Stimulated activated CD4-positive, alpha-beta T cell treated with anti-CD3 and anti-CD28 coated beads, Interleukin-4, amount 100 ng/mL, for 24 hours (primary cell): ENCODE data around the gene BPIFB4.
"Not testable (repeated sequence)": the region's sequence is repeated elsewhere in the genome, so short reads cannot be mapped to it uniquely, and the experiment has no call there.

Source experiments
- DNase-seq: peaks from one replicate; pipeline ENCODE4 v3.0.0-alpha.2; 2020

Gene BPIFB4

GRCh38 chr20:33079259-33079658, at the start of gene BPIFB4:
Gene BPIFB4 (plus strand): TSS chr20:33079643. CDS start chr20:33081527, 1,884 bp downstream.
- DNase-seq = no peak

DNA sequence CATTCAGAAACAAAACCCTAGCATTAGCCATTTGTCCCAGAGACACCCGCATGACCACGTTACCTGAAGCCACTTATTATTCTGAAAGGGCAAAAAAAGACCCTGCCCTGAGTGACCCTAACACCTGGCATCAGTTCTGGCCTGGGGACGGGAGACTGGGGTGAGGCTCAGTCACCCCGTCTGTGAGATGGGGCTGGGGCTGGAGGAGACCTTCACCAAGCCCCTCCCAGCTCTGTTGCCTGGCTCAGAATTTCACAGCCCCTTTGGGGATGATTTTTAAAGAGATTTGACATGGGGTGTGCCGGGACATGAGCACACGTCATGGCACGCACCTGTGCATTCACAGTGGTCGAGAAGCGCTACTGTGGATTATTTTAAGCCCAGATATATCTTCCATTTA, 49.4 kb upstream of the BPIFB4 start:
- no peak for DNase-seq

DNA sequence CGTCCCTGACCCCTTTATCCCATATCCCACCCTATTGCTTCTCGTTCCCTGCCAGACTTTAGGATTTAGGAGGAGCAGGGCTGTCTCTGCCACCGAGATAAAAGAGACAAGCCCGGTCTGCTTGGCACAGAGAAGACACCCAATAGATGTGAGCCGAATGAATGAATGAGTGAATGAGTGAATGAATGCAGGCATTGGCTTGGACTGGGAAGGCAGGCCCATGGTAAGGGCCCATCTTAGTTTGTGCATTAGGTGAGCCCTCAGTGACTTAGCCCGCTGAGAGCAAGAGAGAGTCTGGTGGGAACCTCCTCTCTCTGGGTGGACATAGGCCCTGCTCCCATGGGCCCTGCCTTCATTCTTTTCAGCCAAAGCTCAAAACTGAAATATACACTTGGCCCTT, 48.9 kb upstream of the BPIFB4 start:
- DNase-seq = no peak

DNA sequence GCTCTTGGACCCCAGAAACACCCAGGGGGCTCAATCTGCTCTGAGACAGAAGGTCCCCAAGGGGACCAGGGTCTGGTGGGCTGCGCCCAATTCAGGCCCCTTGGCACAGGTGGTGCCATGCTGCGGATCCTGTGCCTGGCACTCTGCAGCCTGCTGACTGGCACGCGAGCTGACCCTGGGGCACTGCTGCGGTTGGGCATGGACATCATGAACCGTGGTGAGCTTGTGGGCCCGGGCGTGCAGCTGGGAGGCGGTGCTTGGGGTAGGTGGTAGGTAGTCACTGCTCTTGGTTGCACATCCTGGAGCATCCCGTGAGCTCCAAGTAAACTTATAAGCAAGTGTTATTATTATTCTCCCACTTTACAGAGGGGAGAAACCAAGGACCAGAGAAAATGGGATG, 47.9 kb upstream of the BPIFB4 start, which contains the start of gene BPIFB6:
BPIFB6 (plus strand) TSS at position 118 of the 400 bp plus-strand sequence; CDS start at position 118, 0 bp downstream.
- DNase-seq = no peak

- DNase-seq = no peak
These were observed 46.9 kb upstream of the BPIFB4 start for GRCh38 chr20:33032555-33032954.

DNA sequence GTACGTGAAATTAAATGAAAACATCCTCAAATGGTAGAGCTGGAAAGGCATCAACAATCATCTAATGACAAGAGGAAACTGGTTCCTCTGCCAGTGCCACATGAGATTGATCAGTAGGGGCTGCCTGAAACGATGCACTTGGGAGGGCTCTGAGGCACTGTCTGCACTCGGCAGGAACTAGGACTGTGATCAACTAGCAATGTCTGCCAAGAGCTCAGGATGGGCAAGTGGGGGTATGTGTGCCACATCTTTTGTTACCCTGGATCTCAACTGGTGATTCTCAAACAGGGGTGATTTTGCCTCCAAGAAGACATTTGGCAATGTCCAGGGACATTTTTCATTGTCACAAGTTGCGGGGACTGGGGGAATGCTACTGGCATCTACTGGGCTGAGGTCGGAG, 46.1 kb upstream of the BPIFB4 start:
- DNase-seq = no peak

DNA sequence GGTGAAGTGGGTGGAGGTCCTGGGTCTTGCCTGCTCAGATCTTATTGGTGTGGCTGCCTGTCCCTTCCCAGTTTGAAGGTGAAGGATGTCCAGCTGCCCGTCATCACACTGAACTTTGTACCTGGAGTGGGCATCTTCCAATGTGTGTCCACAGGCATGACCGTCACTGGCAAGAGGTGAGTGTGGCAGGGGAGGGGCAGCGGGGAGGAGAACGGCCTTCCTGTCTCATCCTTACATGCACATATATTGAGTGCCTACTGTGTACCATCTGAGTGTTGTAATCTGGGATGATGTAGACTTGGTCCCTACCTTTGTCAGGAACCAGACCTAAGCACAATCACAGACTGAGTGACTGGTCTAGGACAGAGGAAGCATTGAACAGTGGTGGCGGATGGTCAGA, 45.3 kb upstream of the BPIFB4 start:
- no peak for DNase-seq

- no peak for DNase-seq
These were observed 44.4 kb upstream of the BPIFB4 start for GRCh38 chr20:33034901-33035492.

GRCh38 chr20:33037456-33037855, 42.0 kb upstream of the BPIFB4 start:
- no peak for DNase-seq

- DNase-seq = no peak
These were observed 41.2 kb upstream of the BPIFB4 start for GRCh38 chr20:33038243-33038642.

- no peak for DNase-seq
These were observed 37.0 kb upstream of the BPIFB4 start for GRCh38 chr20:33042430-33042829.

DNA sequence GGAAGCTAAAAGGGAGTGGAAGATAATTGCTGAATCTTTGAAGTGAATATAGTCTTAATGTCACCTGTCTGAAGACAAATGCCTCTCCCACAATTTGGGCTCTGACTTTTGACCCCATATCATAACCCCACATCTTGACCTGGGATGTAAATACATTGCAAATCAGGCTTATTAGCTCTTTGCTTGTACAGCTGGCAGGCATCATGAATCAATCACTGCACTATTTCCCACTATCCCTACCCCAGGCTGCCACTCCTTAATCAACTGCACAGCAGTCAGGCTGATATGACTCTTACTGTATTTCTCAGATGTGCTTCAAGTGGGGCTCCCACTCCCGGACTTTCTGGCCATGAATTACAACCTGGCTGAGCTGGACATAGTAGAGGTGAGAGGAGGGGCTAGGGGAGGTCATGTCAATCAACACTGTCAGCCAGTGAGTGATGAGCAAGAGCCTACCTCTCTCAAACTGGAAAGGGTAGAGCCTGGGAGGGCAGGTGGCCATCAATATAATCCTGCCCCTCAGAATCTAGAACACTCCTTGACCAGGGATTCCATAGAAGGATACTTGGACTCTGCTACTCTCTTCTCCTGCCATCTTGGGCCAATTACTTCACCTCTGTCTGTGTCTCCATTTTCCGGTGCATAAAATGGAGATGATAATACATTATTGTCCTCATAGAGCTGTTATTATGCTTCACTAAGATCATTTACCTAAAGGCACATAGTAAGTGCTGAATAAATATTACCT, 36.3 kb upstream of the BPIFB4 start:
- DNase-seq = no peak

GRCh38 chr20:33043731-33044181, 35.7 kb upstream of the BPIFB4 start:
- no peak for DNase-seq

- not testable (repeated sequence) for DNase-seq
These were observed 34.2 kb upstream of the BPIFB4 start for GRCh38 chr20:33045129-33045721.

- DNase-seq = no peak
These were observed 33.0 kb upstream of the BPIFB4 start for GRCh38 chr20:33046412-33046811.

DNA sequence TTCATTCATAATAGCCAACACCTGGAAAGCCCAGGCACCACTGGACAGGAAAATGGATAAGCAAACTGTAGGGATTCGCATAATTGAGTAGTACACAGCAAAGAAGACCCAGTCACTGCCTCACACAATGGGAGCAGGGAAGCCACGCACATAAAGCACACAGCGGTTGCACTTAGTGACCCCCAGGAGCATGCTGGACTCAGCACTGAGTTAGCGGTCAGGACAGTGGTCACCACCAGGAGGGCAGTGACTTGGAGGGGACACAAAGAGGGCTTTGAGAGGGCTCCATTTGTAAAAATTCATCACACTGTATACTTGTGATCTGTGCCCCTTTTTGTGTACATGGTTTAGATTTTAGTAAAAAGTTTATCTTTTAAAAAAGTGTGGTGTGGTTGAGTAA, 28.1 kb upstream of the BPIFB4 start:
- DNase-seq = no peak

DNA sequence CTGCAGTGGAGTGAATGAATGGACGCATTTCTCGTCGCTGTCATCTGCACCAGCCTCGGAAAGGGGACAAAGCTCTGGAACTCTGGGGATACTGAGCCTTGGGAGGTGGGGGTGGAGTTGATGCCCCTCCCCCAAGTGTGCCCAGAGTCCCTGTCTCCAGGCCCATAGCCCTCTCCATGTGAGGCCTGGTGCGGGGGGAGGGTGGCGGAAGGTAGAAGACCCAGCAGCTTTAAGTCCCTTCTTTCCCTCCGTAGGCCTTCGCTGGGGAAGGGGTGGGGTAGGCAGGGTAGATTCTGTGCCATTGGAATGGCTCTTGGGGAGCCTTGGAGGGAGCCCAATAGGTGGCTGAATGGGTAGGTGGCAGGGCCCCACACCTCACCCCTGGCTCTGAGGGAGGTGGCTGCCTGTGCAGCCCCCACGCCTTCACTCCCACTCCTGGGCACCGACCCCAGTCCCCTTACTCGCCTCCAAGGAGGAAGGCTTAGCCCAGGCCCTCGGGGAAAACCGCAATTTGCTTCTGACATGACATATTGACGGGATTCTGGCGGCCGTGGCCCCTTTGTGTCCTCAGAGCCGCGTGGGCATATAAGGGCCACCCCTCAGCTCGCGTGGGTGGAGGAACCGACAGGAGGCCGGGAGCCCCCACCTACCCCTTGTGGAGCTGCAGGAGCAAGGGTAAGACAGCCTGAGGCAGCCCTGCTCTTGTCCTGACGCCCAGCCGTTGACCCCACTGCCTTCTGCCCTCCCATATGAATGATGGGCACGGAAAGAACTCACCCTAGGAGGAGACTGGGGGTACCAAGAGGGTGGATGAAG, 25.9 kb upstream of the BPIFB4 start, which contains the start of gene BPIFB3:
BPIFB3 (plus strand) TSS at position 613 of the 816 bp plus-strand sequence. CDS start 1,533 bp downstream, outside the sequence.
- DNase-seq = no peak

- no peak for DNase-seq
These were observed 25.1 kb upstream of the BPIFB4 start for GRCh38 chr20:33054381-33054780.

DNA sequence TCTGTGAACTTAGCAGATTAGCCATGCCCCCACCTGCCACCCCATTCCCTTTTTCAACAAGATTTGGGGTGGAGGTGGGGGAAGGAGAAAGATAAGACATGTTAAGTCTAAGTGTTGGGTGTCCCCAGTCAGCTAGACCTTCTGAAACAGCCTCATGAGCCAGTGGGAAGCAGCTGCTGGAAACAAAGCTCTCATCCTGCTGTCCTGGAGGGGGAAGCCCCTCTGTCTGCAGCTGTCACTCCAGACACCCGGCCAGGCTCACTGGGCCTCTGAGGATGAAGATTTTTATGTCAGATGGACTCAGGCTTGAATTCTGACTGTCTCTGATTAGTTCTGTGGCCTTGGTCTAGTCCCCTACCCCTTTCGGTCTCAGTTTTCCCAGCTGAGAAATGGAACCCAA, 24.7 kb upstream of the BPIFB4 start:
- DNase-seq = no peak

DNA sequence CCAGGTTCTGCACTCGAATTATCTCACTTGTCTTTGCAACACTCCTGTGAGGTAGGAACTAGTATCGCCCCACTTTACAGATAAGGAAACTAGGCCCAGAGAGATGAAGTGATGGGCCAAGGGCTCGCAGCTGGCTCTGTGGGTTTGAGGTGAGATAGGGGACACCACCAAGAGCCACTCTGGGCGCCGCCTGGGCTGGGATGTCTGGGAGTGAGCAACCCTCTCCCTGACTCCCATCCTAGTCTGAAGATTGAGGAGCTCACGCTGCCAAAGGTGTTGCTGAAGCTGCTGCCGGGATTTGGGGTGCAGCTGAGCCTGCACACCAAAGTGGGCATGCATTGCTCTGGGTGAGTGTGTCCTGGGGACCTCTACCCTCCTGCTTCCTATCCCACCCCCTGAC, 20.3 kb upstream of the BPIFB4 start:
- no peak for DNase-seq

GRCh38 chr20:33059741-33060390, 19.6 kb upstream of the BPIFB4 start:
- DNase-seq = no peak

- DNase-seq = no peak
These were observed 17.8 kb upstream of the BPIFB4 start for GRCh38 chr20:33061658-33062028.
